SW480 (cell line): ENCODE results near the gene NBR1.
"Not testable (repeated sequence)": the region's sequence is repeated elsewhere in the genome, so short reads cannot be mapped to it uniquely, and the experiment has no call there.

ENCODE experiments used
- DNase-seq: peaks from one replicate; pipeline ENCODE4 v3.0.0-alpha.2; 2016; ENCODE audit warnings: low spot score

NBR1 gene

DNA sequence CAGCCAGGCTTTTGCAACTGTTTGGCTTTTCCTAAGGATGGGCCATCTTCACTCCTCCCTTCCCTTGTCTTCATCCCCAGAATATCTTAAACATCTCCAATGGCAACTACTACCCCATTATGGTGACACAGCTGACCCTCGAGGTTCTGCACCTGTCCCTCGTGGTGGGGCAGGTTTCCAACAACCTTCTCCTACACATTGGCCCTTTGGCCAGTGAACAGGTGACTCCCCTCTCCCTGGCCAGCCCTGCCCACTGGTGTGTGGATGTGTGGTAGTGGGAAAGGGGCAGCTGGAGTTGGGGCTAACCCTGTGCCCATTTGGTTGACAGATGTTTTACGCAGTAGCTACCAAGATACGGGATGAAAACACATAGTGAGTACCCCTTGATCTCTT, 45.4 kb downstream of the NBR1 start:
- DNase-seq = no peak

- DNase-seq = no peak
These were observed 46.0 kb downstream of the NBR1 start for GRCh38 chr17:43216762-43217613.

GRCh38 chr17:43217614-43218087, 46.6 kb downstream of the NBR1 start:
- DNase-seq = no peak

DNA sequence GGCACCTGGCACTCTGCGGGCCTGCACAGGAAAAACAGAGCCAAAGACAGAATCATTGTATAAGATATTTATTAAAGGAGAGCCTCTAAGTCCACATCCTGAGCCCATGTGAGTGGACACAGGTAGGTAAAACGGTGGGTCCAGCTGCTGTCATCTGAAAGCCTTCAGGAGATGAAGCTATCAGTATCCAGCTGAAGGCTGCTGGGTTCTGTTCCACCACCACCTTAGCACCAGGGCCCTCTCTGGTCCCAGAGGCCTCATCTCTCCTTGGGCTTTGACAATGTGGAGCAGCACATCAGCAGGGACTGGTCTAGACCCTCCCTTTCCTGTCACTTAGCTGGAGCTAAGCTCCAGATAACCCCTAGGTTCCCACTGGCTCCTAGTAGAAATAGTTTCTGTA, 48.0 kb downstream of the NBR1 start:
- DNase-seq = no peak

DNA sequence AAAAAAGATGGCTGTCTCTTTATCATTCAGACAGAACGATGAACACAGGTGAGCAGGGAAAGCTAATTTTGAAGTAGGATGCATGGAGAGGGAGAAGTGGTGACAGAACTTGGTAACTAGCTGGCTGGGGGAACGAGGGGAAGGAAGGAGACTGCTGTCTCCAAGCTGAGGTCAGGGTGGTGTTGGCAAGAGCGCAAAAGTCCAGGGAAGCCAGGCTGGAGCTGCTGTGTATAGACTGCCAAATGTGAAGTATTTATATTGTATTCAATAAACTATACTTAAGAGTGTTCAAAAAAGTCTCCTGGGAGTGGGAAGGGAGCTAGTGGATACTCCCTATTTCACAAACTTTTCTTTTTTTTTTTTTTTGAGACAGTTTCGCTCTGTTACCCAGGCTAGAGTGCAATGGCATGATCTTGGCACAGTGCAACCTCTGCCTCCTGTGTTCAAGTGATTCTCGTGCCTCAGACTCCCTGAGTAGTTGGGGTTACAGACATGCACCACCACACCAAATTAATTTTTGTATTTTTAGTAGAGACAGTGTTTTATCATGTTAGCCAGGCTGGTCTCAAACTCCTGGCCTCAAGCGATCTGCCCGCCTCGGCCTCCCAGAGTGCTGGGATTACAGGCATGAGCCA, 48.8 kb downstream of the NBR1 start:
- no peak for DNase-seq

GRCh38 chr17:43220511-43221125, 49.6 kb downstream of the NBR1 start:
- no peak for DNase-seq

- DNase-seq = no peak
These were observed 53.2 kb downstream of the NBR1 start for GRCh38 chr17:43224146-43224705.

DNA sequence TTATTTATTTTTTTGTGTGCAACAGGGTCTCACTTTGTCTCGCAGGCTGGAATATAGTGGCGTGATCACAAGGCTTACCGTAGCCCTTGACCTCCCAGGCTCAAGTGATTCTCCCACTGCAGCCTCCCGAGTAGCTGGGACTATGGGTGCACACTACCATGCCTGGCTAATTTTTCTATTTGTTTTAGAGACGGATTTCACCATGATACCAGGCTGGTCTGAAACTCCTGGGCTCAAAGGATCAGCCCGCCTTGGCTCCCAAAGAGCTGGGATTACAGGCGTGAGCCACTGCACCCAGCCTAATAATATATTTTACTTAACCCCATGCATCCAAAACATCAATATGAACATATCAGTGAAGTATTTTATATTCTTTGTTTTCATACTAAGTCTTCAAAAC, 55.4 kb downstream of the NBR1 start:
- no peak for DNase-seq

DNA sequence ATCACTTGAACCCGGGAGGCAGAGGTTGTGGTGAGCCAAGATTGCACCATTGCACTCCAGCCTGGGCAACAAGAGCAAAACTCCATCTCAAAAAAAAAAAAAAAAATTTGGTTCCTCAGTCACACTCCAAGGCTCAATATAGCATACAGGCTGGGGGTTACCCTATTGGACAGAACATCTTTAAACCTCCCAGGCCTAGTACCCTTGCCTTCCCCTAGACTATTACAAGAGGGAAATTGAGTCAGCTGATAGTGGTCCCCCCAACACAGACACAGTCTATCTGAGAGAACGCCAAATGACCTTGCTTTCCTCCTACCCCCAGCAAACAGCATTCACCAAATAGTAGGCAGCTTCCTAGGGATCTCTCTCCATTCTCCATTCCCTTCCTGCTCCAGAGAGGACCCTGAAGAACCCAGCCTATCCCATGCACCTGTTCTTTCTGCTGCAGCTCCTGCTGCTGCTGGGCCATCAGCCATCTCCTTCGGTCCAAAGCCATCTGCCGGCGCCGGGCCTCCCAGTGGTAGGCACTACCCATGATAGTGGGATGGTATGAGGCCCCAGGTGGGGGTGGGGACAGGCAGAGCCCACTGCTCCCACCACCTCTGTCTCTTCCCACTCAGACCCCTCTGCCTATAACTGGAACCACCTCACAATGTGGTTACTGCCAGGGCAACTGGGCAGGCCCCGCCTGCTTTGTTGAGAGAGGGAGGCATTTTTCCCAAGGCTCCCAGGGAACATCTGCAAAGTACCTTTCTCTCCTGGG, 57.2 kb downstream of the NBR1 start, which contains the start of gene CCDC200:
CCDC200 (minus strand) TSS at position 604 of the 763 bp plus-strand sequence; CDS start at position 535, 69 bp downstream.
- DNase-seq = not testable (repeated sequence)

- DNase-seq = not testable (repeated sequence)
These were observed 60.4 kb downstream of the NBR1 start for GRCh38 chr17:43231205-43232020.

- not testable (repeated sequence) for DNase-seq
These were observed 61.1 kb downstream of the NBR1 start for GRCh38 chr17:43232021-43232699.

- not testable (repeated sequence) for DNase-seq
These were observed 62.2 kb downstream of the NBR1 start for GRCh38 chr17:43233263-43233662.

- DNase-seq = not testable (repeated sequence)
These were observed 62.9 kb downstream of the NBR1 start, which contains the start of gene RNU2-1 for GRCh38 chr17:43233877-43234276. Gene RNU2-1 (minus strand): TSS chr17:43233977.

- DNase-seq = not testable (repeated sequence)
These were observed 68.6 kb downstream of the NBR1 start for GRCh38 chr17:43239597-43239996.

DNA sequence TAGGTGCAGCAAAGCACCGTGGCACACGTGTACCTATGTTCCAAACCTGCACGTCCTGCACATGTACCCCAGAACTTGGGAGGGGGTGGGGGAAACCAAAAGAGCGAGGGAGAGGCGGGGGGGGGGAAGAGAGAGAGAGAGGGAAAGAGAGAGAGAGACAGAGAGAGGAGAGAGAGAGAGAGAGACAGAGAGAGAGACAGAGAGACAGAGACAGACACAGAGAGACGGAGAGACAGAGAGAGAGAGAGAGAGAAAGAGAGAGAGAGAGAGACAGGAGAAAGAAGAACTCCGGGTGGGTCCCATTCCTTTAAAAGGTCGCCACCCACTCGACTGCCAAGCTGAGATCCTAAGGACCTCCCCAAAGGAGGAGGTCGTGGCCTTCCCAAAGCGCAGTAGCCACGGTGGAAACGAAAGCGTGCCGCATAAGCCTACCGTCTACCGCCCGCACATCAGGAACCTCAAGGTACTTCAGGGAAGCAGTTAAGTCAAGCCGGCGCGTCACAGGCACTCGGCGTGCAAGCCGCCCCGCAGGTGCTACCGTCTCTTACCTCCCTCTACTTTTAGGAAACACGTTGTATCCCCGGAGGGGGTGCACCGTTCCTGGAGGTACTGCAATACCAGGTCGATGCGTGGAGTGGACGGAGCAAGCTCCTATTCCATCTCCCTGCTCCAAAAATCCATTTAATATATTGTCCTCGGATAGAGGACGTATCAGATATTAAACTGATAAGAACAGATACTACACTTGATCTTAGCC, 69.8 kb downstream of the NBR1 start:
- not testable (repeated sequence) for DNase-seq

DNA sequence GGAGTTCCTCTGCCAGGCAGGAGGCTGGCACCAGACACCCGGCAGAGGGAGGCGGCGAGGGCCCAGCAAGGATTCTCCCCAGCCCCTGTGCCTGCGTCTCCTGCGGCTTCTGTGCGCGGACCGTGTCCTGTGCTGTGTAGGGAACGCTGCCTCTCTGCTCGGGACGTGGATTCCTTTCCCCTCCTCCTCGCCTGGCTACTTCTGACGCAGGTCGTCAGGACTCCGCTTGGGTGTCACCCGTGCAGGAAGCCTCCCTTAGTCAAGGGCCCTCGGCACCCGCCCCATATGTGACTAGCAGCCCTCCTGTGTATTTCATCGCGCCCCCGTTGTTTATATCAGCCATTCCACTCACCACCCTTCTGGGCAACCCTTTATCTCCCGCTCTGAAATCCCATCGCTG, 75.4 kb downstream of the NBR1 start:
- DNase-seq = not testable (repeated sequence)
